ENCODE data around the gene BNC1.

The BNC1 gene

DNA sequence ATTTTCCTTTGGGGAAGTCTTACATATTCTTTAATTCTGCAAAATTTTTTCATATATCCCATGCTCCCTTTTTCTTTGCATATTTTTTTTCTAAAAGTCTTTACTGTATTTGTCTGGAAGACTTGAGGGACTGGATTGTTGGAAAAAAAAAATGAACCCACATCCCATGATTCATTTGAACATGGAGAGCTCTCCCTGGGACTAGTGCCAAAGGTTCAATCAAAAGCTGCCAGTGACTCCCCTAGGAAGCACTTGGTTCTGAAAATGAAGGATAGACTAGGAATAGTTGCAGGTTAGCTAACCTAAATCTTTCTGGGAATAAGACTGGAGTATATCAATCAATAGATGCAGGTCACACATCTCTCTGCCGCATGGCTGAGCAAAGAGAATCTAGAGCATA, 16.4 kb upstream of the BNC1 start:
- no peak for DNase-seq (ENCODE audit: low spot score)
- in situ Hi-C loops (cut with MboI; ENCODE audit: low sequenced_read_pairs, unreplicated experiment), result no loop called here
- TF ChIP-seq, protein P1, sequence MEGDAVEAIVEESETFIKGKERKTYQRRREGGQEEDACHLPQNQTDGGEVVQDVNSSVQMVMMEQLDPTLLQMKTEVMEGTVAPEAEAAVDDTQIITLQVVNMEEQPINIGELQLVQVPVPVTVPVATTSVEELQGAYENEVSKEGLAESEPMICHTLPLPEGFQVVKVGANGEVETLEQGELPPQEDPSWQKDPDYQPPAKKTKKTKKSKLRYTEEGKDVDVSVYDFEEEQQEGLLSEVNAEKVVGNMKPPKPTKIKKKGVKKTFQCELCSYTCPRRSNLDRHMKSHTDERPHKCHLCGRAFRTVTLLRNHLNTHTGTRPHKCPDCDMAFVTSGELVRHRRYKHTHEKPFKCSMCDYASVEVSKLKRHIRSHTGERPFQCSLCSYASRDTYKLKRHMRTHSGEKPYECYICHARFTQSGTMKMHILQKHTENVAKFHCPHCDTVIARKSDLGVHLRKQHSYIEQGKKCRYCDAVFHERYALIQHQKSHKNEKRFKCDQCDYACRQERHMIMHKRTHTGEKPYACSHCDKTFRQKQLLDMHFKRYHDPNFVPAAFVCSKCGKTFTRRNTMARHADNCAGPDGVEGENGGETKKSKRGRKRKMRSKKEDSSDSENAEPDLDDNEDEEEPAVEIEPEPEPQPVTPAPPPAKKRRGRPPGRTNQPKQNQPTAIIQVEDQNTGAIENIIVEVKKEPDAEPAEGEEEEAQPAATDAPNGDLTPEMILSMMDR (IDR thresholded peaks at IDR 0.05; ENCODE audit: borderline replicate concordance, control extremely low read depth, extremely low read depth, insufficient read depth, missing control alignments), result no peak

DNA sequence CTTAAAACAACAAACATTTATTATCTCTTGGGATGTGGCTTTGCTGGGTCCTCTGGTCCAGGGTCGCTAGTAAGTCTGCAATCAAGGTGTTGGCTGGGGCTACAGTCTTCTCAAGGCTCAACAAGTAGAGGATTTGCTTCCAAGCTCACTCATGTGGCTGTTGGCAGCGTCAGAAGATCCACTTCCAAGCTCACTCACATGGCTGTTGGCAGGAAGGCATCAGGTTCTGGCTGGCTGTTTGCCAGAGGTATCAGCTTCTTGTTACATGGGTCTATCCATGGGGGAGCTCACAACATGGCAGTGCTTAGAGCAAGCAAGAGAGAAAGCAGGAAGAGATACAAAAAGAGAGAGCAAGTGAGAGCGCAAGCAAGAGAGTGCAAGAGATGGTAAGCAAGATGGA, 15.0 kb upstream of the BNC1 start:
- TF ChIP-seq, protein P1 (IDR thresholded peaks at IDR 0.05; ENCODE audit: borderline replicate concordance, control extremely low read depth, extremely low read depth, insufficient read depth, missing control alignments), result no peak
- in situ Hi-C loops (cut with MboI; ENCODE audit: low sequenced_read_pairs, unreplicated experiment), result no loop called here
- no peak for DNase-seq (ENCODE audit: low spot score)

DNA sequence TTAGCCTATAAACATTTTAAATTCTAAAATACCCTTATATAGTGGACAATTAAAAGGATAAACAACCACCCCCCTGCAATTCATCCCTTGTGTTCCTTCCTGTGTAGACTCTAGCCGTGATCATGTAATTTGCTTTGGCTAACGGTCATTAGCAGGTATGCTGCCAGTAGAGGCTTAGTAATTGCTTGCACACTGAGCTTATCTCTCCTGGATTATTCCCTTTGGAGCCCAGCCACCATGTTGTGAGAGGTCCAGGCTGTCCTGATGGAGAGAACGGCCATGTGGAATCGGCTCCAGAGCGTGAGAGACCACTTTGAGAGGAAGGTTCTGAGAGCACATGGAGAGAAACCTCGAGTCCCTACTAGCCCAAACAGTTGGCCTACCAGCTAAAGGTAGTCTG, 11.0 kb upstream of the BNC1 start:
- TF ChIP-seq, protein P1 (IDR thresholded peaks at IDR 0.05; ENCODE audit: borderline replicate concordance, control extremely low read depth, extremely low read depth, insufficient read depth, missing control alignments), result no peak
- in situ Hi-C loops (cut with MboI; ENCODE audit: low sequenced_read_pairs, unreplicated experiment), result no loop called here
- DNase-seq (ENCODE audit: low spot score), result no peak

DNA sequence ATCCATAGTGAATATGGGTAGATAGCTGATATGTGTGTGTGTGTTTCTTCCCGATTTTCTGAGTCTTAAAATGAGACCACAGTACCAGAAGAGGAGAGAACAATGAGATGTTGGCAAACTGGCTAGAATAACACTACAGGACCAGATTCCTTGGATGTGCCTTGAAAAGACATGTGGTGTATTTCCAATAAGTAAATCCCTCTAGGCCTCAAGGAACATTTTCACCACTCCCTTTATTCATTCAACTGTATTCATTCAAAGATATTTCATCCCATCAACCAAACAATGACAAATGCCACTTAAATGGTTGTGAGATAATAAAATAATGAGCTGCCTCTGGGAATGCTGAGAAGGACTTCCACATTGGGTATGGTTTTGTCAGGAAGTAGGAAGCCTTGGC, 8.7 kb upstream of the BNC1 start:
- TF ChIP-seq, protein P1 (IDR thresholded peaks at IDR 0.05; ENCODE audit: borderline replicate concordance, control extremely low read depth, extremely low read depth, insufficient read depth, missing control alignments), result no peak
- in situ Hi-C loops (cut with MboI; ENCODE audit: low sequenced_read_pairs, unreplicated experiment), result no loop called here
- no peak for DNase-seq (ENCODE audit: low spot score)

DNA sequence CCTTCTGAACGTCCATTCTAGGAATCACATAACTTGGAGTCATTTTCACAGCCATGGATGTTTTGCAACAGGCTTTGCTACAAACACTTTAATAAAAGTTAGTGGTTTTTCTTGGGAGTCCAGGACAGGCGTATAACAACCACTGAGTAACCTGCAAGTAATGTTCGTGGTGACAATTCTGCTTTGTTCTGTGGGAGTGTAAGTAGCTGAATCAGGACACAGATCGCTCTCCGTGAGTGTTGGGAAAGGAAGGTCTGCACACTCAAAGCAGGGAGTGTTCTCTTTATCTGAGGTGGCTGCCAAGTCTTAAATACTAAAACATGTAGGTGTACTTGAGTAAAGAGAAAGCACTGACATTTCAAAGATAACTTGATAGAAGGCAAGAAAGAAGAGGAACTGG, 7.9 kb upstream of the BNC1 start:
- TF ChIP-seq, protein P1 (IDR thresholded peaks at IDR 0.05; ENCODE audit: borderline replicate concordance, control extremely low read depth, extremely low read depth, insufficient read depth, missing control alignments), result no peak
- no peak for DNase-seq (ENCODE audit: low spot score)

DNA sequence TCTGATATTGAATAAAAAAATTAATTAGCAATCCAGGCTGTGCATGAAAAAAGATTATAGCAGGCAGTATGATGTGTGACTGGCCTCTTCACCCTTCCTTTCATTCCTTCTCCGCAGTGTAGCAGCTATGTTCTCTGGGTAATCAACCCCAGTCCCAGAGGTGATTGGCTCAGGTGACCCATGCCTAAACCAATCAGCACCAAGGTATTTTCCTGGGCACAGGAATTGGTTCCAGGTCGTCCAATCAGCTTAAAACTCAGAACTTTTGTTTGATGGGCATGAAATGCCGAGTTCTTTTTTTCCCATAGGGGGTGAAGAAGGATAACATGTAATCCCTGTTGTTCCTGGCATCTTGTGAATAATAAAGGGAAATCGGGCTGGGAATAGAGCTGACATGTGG, 5.8 kb upstream of the BNC1 start:
- DNase-seq (ENCODE audit: low spot score), result no peak
- in situ Hi-C loops (cut with MboI; ENCODE audit: low sequenced_read_pairs, unreplicated experiment), result no loop called here
- TF ChIP-seq, protein P1 (IDR thresholded peaks at IDR 0.05; ENCODE audit: borderline replicate concordance, control extremely low read depth, extremely low read depth, insufficient read depth, missing control alignments), result no peak

More for the DNA sequence above, 7.9 kb upstream of the BNC1 start:
- in situ Hi-C loops (cut with MboI; ENCODE audit: low sequenced_read_pairs, unreplicated experiment), result no loop called here

DNA sequence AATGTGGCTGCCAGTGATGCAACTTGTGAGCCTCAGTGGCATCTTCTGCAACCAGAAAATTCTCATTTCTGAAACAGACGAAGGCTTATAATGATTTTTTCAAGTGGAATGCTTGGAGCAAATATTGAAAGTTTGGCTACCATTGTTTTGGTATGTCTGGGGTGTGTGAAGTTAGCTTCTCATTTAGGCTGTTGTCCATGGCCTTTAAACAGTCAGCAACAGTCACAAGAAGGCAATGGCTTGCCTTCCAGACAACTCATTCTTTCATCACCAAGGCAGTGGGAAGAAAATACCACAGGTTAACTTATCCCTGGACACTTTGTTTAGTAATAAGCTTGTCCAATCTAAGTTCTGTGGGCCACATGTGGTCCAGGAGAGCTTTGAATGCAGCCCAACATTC, 4.7 kb upstream of the BNC1 start:
- DNase-seq (ENCODE audit: low spot score), result no peak
- TF ChIP-seq, protein P1 (IDR thresholded peaks at IDR 0.05; ENCODE audit: borderline replicate concordance, control extremely low read depth, extremely low read depth, insufficient read depth, missing control alignments), result no peak
- in situ Hi-C loops (cut with MboI; ENCODE audit: low sequenced_read_pairs, unreplicated experiment), result no loop called here
